ENCODE results near the gene COL4A3.

DNA sequence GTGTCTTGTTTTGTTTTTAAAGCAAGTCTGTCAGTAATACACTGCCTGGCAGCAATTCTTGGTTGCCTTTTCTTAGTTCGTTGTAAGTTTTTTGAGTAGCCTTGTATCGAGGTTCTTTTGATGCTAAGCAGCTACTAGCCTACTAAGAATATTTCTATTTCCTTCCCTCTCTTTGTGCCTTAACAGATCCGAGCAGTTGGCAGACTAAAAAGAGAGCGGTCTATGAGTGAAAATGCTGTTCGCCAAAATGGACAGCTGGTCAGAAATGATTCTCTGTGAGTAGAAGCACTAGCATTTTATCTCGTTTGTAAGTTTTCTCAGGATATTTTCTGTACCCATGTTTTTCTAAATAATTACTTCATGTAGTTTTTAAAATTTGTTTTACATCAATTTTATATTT lies 175.7 kb downstream of the COL4A3 start:
- TF ChIP-seq CTCF (IDR thresholded peaks at IDR 0.05), result no peak
- no peak for TF ChIP-seq EP300 (IDR thresholded peaks at IDR 0.05)
- TF ChIP-seq POLR2A (IDR thresholded peaks at IDR 0.05), result no peak
